C4-2B (cell line): ENCODE results near the gene P3H2.

Experiments used
- CTCF ChIP-seq: fragments of 450-650 bp; conservative IDR thresholded peaks from 2 replicates; pipeline ENCODE4 v1.5.1; 2017; ENCODE audit warnings: mild to moderate bottlenecking
- ZFX ChIP-seq: fragments of 450-650 bp; IDR thresholded peaks from 2 replicates; pipeline ENCODE4 v1.6.1; 2017

GRCh38 chr3:190031887-190032752 is 88.6 kb downstream of the P3H2 start:
- no peak for TF ChIP-seq CTCF
- TF ChIP-seq ZFX, result no peak
